Cardiac muscle cell (in vitro differentiated cells and primary cell): ENCODE data around the gene NNT. TPM values are rescaled to one million over a fixed set of nuclear protein-coding genes. Genes with fewer than 3 reads are reported as not detected.
A peak's percentile ranks its signal among the peaks of the same experiment; 100 is the strongest.
"Not testable (repeated sequence)": the region's sequence is repeated elsewhere in the genome, so short reads cannot be mapped to it uniquely, and the experiment has no call there.

Experiments used
- DNase-seq, 2 donors: peaks; one replicate each; pipeline versions ENCODE4 v3.0.0 to v3.0.0-alpha.2; 2010 to 2017; ENCODE audit warnings: low read depth in 1 of 2, low spot score in 1 of 2
- H3K27ac ChIP-seq: fragments of 200-600 bp; sonication (generic); 2 replicates; pipeline ENCODE4 v1.5.1; 2016
- H3K27me3 ChIP-seq: fragments of 200-600 bp; sonication (generic); 2 replicates; pipeline ENCODE4 v1.6.0; 2016; ENCODE audit warnings: control low read depth
- H3K36me3 ChIP-seq: fragments of 200-600 bp; sonication (generic); 2 replicates; pipeline ENCODE4 v1.5.1; 2016; ENCODE audit warnings: control low read depth
- H3K4me1 ChIP-seq: fragments of 200-600 bp; sonication (generic); 2 replicates; pipeline ENCODE4 v1.8.1; 2017; ENCODE audit warnings: low read depth, mild to moderate bottlenecking, mixed run types
- H3K4me3 ChIP-seq: fragments of 200-600 bp; sonication (generic); 2 replicates; pipeline ENCODE4 v1.5.1; 2016; ENCODE audit warnings: mild to moderate bottlenecking
- H3K9me3 ChIP-seq: fragments of 200-600 bp; sonication (generic); 2 replicates; pipeline ENCODE4 v1.5.1; 2017; ENCODE audit warnings: low read depth, mild to moderate bottlenecking, control low read depth
- CTCF ChIP-seq: IDR thresholded peaks from 2 replicates; pipeline ENCODE4 v1.5.1; 2012; ENCODE audit warnings: low read depth, mild to moderate bottlenecking, low read length
- polyA plus RNA-seq: library from polyadenylated mRNA; unstranded; fragments of >200 nt; fragmentation: Nextera tagmentation; extraction: Ambion mirVana; gene quantifications from 2 replicates; pipeline ENCODE4 v1.2.1, GENCODE V29; 2016
- total RNA-seq: library from RNA; depleted of rRNA; stranded (reverse); fragments of >200 nt; gene quantifications from 2 replicates; pipeline ENCODE4 v1.2.3, GENCODE V29; 2016

NNT gene
- total RNA-seq (97.6 and 123 TPM in 2 replicates), polyA plus RNA-seq (103 and 142 TPM in 2 replicates)

GRCh38 chr5:43602461-43603343, at the start of gene NNT:
Gene NNT, plus strand, starts transcription at chr5:43603180. Its CDS starts 6,016 bp downstream, at chr5:43609196.
- peak; percentile 57 to 78 for DNase-seq
- no peaks in the 10 kb centered on the region for H3K27me3 ChIP-seq
- peaks cover 31% of the 10 kb centered on the region for H3K4me1 ChIP-seq
- no peak for TF ChIP-seq CTCF
- peak within 1 kb of the TSS; percentile 91 for H3K27ac ChIP-seq
- H3K9me3 ChIP-seq, result no peaks in the 10 kb centered on the region
- peak within 1 kb of the TSS; percentile 50 for H3K4me3 ChIP-seq
- H3K36me3 ChIP-seq, result no peaks in the 10 kb centered on the region

- no peak for TF ChIP-seq CTCF
- DNase-seq, result peak in 1 of 2 donors; percentile 22
- no peak overlapping the region for H3K27ac ChIP-seq
- H3K36me3 ChIP-seq, result peaks cover 25% of the 10 kb centered on the region
- H3K4me1 ChIP-seq, result peaks cover 39% of the 10 kb centered on the region
- no peaks in the 10 kb centered on the region for H3K27me3 ChIP-seq
- H3K4me3 ChIP-seq, result no peak overlapping the region
- H3K9me3 ChIP-seq, result no peaks in the 10 kb centered on the region
Measured at GRCh38 chr5:43553381-43553780, 49.6 kb upstream of the NNT start.

GRCh38 chr5:43554497-43554896, 48.5 kb upstream of the NNT start:
- no peak for TF ChIP-seq CTCF
- H3K27me3 ChIP-seq, result no peaks in the 10 kb centered on the region
- peaks cover 25% of the 10 kb centered on the region for H3K36me3 ChIP-seq

GRCh38 chr5:43555895-43556606, 46.9 kb upstream of the NNT start:
- TF ChIP-seq CTCF, result no peak
- H3K4me3 ChIP-seq, result peak overlapping the region; percentile 69
- peaks cover 52% of the 10 kb centered on the region for H3K4me1 ChIP-seq
- H3K36me3 ChIP-seq, result peaks cover 22% of the 10 kb centered on the region
- H3K9me3 ChIP-seq, result no peaks in the 10 kb centered on the region
- peak overlapping the region; percentile 99 for H3K27ac ChIP-seq
- peak; percentile 38 to 57 for DNase-seq
- H3K27me3 ChIP-seq, result no peaks in the 10 kb centered on the region

More at GRCh38 chr5:43554497-43554896, 48.5 kb upstream of the NNT start:
- peak overlapping the region; percentile 69 for H3K4me3 ChIP-seq
- no peak overlapping the region for H3K27ac ChIP-seq
- no peaks in the 10 kb centered on the region for H3K9me3 ChIP-seq
- DNase-seq, result no peak
- H3K4me1 ChIP-seq, result peaks cover 44% of the 10 kb centered on the region

GRCh38 chr5:43556607-43556856, 46.4 kb upstream of the NNT start:
- Histone ChIP-seq H3K4me3 (peak overlapping the region; percentile 69), H3K4me1 (peaks cover 52% of the 10 kb centered on the region), H3K27ac (peak overlapping the region; percentile 99), H3K36me3 (peaks cover 17% of the 10 kb centered on the region)
- not testable (repeated sequence) for H3K9me3 ChIP-seq, H3K27me3 ChIP-seq, DNase-seq
